Activated CD8-positive, alpha-beta memory T cell treated with anti-CD3 and anti-CD28 coated beads, Interleukin-2, amount 50 U/mL, for 1 hour (primary cell): Measurements from ENCODE around the gene MPV17L2.

Experiments used
- DNase-seq: peaks from one replicate; pipeline ENCODE4 v3.0.0-alpha.2; 2020; ENCODE audit errors: extremely low read depth

MPV17L2 gene

GRCh38 chr19:18218600-18218999 lies 25.6 kb downstream of the MPV17L2 start:
- no peak for DNase-seq

- DNase-seq, result no peak
Observed at GRCh38 chr19:18219911-18220631, 27.1 kb downstream of the MPV17L2 start.

- no peak for DNase-seq
Observed at GRCh38 chr19:18220632-18221275, 27.7 kb downstream of the MPV17L2 start.

GRCh38 chr19:18221815-18222725 lies 29.1 kb downstream of the MPV17L2 start:
- no peak for DNase-seq

- DNase-seq, result no peak
Observed at GRCh38 chr19:18223860-18224524, 31.0 kb downstream of the MPV17L2 start.

- peak; percentile 52 for DNase-seq
Observed at GRCh38 chr19:18224525-18225354, 31.7 kb downstream of the MPV17L2 start.

GRCh38 chr19:18225355-18225701 lies 32.3 kb downstream of the MPV17L2 start:
- DNase-seq, result no peak

GRCh38 chr19:18225702-18226468 lies 32.9 kb downstream of the MPV17L2 start, which contains the start of gene PDE4C:
TSS of gene PDE4C (minus strand) at chr19:18226438. CDS start at chr19:18226415, 23 bp downstream.
- no peak for DNase-seq

- no peak for DNase-seq
Observed at GRCh38 chr19:18226956-18227780, 34.1 kb downstream of the MPV17L2 start.

GRCh38 chr19:18227781-18228271 lies 34.8 kb downstream of the MPV17L2 start:
- no peak for DNase-seq

GRCh38 chr19:18229474-18229873 lies 36.5 kb downstream of the MPV17L2 start:
- no peak for DNase-seq

GRCh38 chr19:18229915-18230314 lies 36.9 kb downstream of the MPV17L2 start:
- no peak for DNase-seq

GRCh38 chr19:18230941-18231734 lies 38.1 kb downstream of the MPV17L2 start:
- DNase-seq, result no peak

GRCh38 chr19:18231775-18232174 lies 38.8 kb downstream of the MPV17L2 start:
- no peak for DNase-seq

GRCh38 chr19:18232540-18233223 lies 39.7 kb downstream of the MPV17L2 start:
- no peak for DNase-seq

GRCh38 chr19:18233224-18233825 lies 40.3 kb downstream of the MPV17L2 start:
- DNase-seq, result no peak

- DNase-seq, result no peak
Observed at GRCh38 chr19:18234194-18234593, 41.2 kb downstream of the MPV17L2 start.
